Measurements from ENCODE around the gene ASL. TPM values are rescaled to one million over a fixed set of nuclear protein-coding genes. Genes with fewer than 3 reads are reported as not detected.

ASL gene
- total and polyA plus RNA-seq, 4 donors: 60.3 to 272 (median 252) TPM

- TF ChIP-seq GABPA (IDR thresholded peaks at IDR 0.05 in 1 of 2, conservative IDR thresholded peaks at IDR 0.05 in 1 of 2) (no peak), CTCF (IDR thresholded peaks at IDR 0.05; ENCODE audit: low read depth, low read length, missing input control) (no peak), EGR1 (IDR thresholded peaks at IDR 0.05; ENCODE audit: low read depth in 2 of 2) (no peak), FOXA1 (IDR thresholded peaks at IDR 0.05) (no peak), SP1 (IDR thresholded peaks at IDR 0.05) (no peak), REST (IDR thresholded peaks at IDR 0.05) (no peak), ATF3 (IDR thresholded peaks at IDR 0.05) (no peak), FOXA2 (IDR thresholded peaks at IDR 0.05) (no peak), RXRA (IDR thresholded peaks at IDR 0.05) (no peak), TAF1 (conservative IDR thresholded peaks at IDR 0.05) (no peak), RAD21 (IDR thresholded peaks at IDR 0.05) (no peak), ZBTB33 (IDR thresholded peaks at IDR 0.05) (no peak), HNF4A (conservative IDR thresholded peaks at IDR 0.05) (no peak), JUND (IDR thresholded peaks at IDR 0.05) (no peak), YY1 (IDR thresholded peaks at IDR 0.05) (no peak), NR2F2 (IDR thresholded peaks at IDR 0.05) (no peak), HNF4G (IDR thresholded peaks at IDR 0.05) (no peak), MAX (IDR thresholded peaks at IDR 0.05) (no peak)
- H3K27me3 ChIP-seq (ENCODE audit: control insufficient read depth in 4 of 4, insufficient read depth in 4 of 4, low read length in 3 of 4): no peaks in the 10 kb centered on the region
- WGBS: 92% methylated on average over 1 of the region's 1 CpG
- no peaks in the 10 kb centered on the region for H3K4me1 ChIP-seq (ENCODE audit: control insufficient read depth in 4 of 4, insufficient read depth in 4 of 4, low read length in 3 of 4)
- DNase-seq (ENCODE audit: low spot score): no peak
- no peaks in the 10 kb centered on the region for H3K36me3 ChIP-seq (ENCODE audit: control insufficient read depth in 4 of 4, insufficient read depth in 3 of 4, low read depth in 1 of 4, low read length in 3 of 4)
- no peak overlapping the region for H3K4me3 ChIP-seq (ENCODE audit: low read depth in 1 of 3, low read length in 3 of 3)
- no peaks in the 10 kb centered on the region for H3K9me3 ChIP-seq (ENCODE audit: control insufficient read depth in 4 of 4, low read length in 3 of 4)
- H3K27ac ChIP-seq (ENCODE audit: low read depth in 1 of 2, low read length in 2 of 2): no peak overlapping the region
- no peak overlapping the region for H3K9ac ChIP-seq (ENCODE audit: low read depth in 1 of 2, low read length in 2 of 2)
Measured at GRCh38 chr7:66060796-66061195, 14.8 kb upstream of the ASL start.
